ENCODE results near the gene ZNF841. TPM values are rescaled to one million over a fixed set of nuclear protein-coding genes. Genes with fewer than 3 reads are reported as not detected.

The ZNF841 gene
- total and polyA plus RNA-seq, 9 of the 15 experiments (the other 6 are each of a cell fraction or from before 2014, with no cell fraction given): 3.1 to 17.1 (median 11.0) TPM

GRCh38 chr19:52048555-52049501, 46.7 kb downstream of the ZNF841 start, which contains the start of gene ZNF432 (continued):
- TF ChIP-seq ZNF76 (CRISPR knock-in tag; IDR thresholded peaks at IDR 0.05; ENCODE audit: borderline replicate concordance) (no peak), ZBTB2 (IDR thresholded peaks at IDR 0.05) (peak; percentile 87), ZBTB26 (CRISPR knock-in tag; IDR thresholded peaks at IDR 0.05) (no peak), ZNF655 (CRISPR knock-in tag; IDR thresholded peaks at IDR 0.05) (no peak), RFX7 (CRISPR knock-in tag; IDR thresholded peaks at IDR 0.05) (no peak), MNT (conservative IDR thresholded peaks at IDR 0.05) (peak; percentile 59 to 76), ZNF444 (CRISPR knock-in tag; IDR thresholded peaks at IDR 0.05) (no peak), MYNN (IDR thresholded peaks at IDR 0.05) (peak; percentile 78; the same call in 1 of the 2 replicates), MYNN (CRISPR knock-in tag; IDR thresholded peaks at IDR 0.05) (no peak), AFF4 (CRISPR knock-in tag; IDR thresholded peaks at IDR 0.05) (no peak), POLR2AphosphoS5 (IDR thresholded peaks at IDR 0.05; ENCODE audit: control insufficient read depth, insufficient read depth, low read depth, low read length) (peak; percentile 19; the same call in 1 of the 2 replicates), ETV1 (tag; conservative IDR thresholded peaks at IDR 0.05; ENCODE audit: low read depth) (peak; percentile 73), NCOA4 (IDR thresholded peaks at IDR 0.05; ENCODE audit: partially characterized antibody) (no peak), ZNF75A (CRISPR knock-in tag; IDR thresholded peaks at IDR 0.05) (0 out of 2 replicates have a peak, but pooled peaks have one; percentile 6), POLR2B (IDR thresholded peaks at IDR 0.05; ENCODE audit: low read depth, partially characterized antibody) (peak; percentile 62), BCOR (IDR thresholded peaks at IDR 0.05) (0 out of 2 replicates have a peak, but pooled peaks have one; percentile 35)
